GM12878 (cell line): ENCODE results near the gene IL1R2. TPM values are rescaled to one million over a fixed set of nuclear protein-coding genes. Genes with fewer than 3 reads are reported as not detected.

ENCODE experiments used
- ATAC-seq: fragments of 200-7000 bp; cut with Tn5 transposase; 3 replicates; pipeline ENCODE4 v1.9.1; 2020; ENCODE audit warnings: mild to moderate bottlenecking, moderate library complexity
- BruUV-seq: library from RNA; stranded (reverse); fragments of 400-500 nt; replicated peaks from 2 replicates; lab custom pipeline; 2021; lab: Mats Ljungman, UMichigan
- CTCF ChIA-PET: fragments of 300-600 bp; sonication (Branson Sonifier 250); formaldehyde crosslinking; extraction: SDS; loops from one replicate; lab custom pipeline; 2021; ENCODE audit warnings: inconsistent platforms; lab: Yijun Ruan, JAX
- POLR2A ChIA-PET: fragments of 350-600 bp; formaldehyde crosslinking; extraction: SDS; loops from one replicate; lab custom pipeline; 2021; ENCODE audit warnings: inconsistent platforms; lab: Charles Lee
- RAD21 ChIA-PET: fragments of 300-600 bp; sonication (Branson Sonifier 250); formaldehyde crosslinking; loops from one replicate; lab custom pipeline; 2023; ENCODE audit warnings: antibody characterized with exemption; ENCODE audit not compliant: unreplicated experiment; lab: Charles Lee
- SMC1A ChIA-PET: fragments of 300-600 bp; sonication (Branson Sonifier 250); formaldehyde crosslinking; loops from one replicate; lab custom pipeline; 2023; ENCODE audit not compliant: unreplicated experiment, uncharacterized antibody; lab: Charles Lee
- DNase-seq: peaks from one replicate; pipeline ENCODE4 v3.0.0-alpha.2; 2011; ENCODE audit warnings: low read depth, low spot score
- FAIRE-seq: peaks from 3 replicates; lab custom pipeline; 2011; peaks lifted over from hg19 to GRCh38; lab: Jason Lieb, UNC
- H2AFZ ChIP-seq: 2 replicates; pipeline ENCODE4 v1.6.0; 2011; ENCODE audit warnings: low read depth, low read length, control low read depth; ENCODE audit not compliant: control insufficient read depth
- H3K27ac ChIP-seq: 2 replicates; pipeline ENCODE4 v1.5.1; 2011; ENCODE audit warnings: control low read depth; ENCODE audit not compliant: control insufficient read depth, insufficient read depth
- H3K27me3 ChIP-seq, 2 experiments: replicated peaks in 1 of 2; 2 replicates each; pipeline versions ENCODE4 v1.6.0 to v1.6.1; 2011; ENCODE audit warnings: low read length in 1 of 2; ENCODE audit not compliant: control insufficient read depth in 2 of 2, insufficient read depth in 2 of 2
- H3K36me3 ChIP-seq, 2 experiments: 2 replicates each; pipeline ENCODE4 v1.5.1; 2011; ENCODE audit warnings: low read length in 1 of 2; ENCODE audit not compliant: control insufficient read depth in 2 of 2, insufficient read depth in 2 of 2
- H3K4me1 ChIP-seq: 2 replicates; pipeline ENCODE4 v1.6.1; 2011; ENCODE audit warnings: mild to moderate bottlenecking, low read length, moderate library complexity, mixed read lengths; ENCODE audit not compliant: control insufficient read depth, insufficient read depth
- H3K4me2 ChIP-seq: 2 replicates; pipeline ENCODE4 v1.6.0; 2011; ENCODE audit warnings: control low read depth; ENCODE audit not compliant: control insufficient read depth, insufficient read depth
- H3K4me3 ChIP-seq: fragments of 200-600 bp; sonication (generic); 2 replicates; pipeline ENCODE4 v1.5.1; 2016
- H3K79me2 ChIP-seq: 2 replicates; pipeline ENCODE4 v1.6.0; 2011; ENCODE audit warnings: low read length; ENCODE audit not compliant: control insufficient read depth, insufficient read depth
- H3K9ac ChIP-seq: 2 replicates; pipeline ENCODE4 v1.8.0; 2011; ENCODE audit warnings: low read length, control low read depth, mixed read lengths; ENCODE audit not compliant: control insufficient read depth, insufficient read depth
- H3K9me3 ChIP-seq: replicated peaks from 3 replicates; pipeline ENCODE4 v1.5.1; 2011; ENCODE audit warnings: mild to moderate bottlenecking, low read length; ENCODE audit not compliant: control insufficient read depth, insufficient read depth
- H4K20me1 ChIP-seq: 2 replicates; pipeline ENCODE4 v1.6.0; 2011; ENCODE audit not compliant: control insufficient read depth, insufficient read depth
- ASH2L ChIP-seq: fragments of 300-600, 200-600 bp; sonication (generic); IDR thresholded peaks from 2 replicates; pipeline ENCODE4 v1.6.1; 2017; ENCODE audit warnings: low read depth, mild to moderate bottlenecking, borderline replicate concordance
- CBFB ChIP-seq: IDR thresholded peaks from 2 replicates; pipeline ENCODE4 v1.6.1; 2016; ENCODE audit warnings: antibody characterized with exemption, low read depth
- GATAD2B ChIP-seq: fragments of 450-650 bp; conservative IDR thresholded peaks from 2 replicates; pipeline ENCODE4 v1.6.1; 2017; ENCODE audit warnings: low read depth, mild to moderate bottlenecking, moderate library complexity
- REST ChIP-seq: IDR thresholded peaks from 2 replicates; pipeline ENCODE4 v1.6.1; 2012; ENCODE audit warnings: mild to moderate bottlenecking, low read depth, low read length
- SIX5 ChIP-seq: IDR thresholded peaks from 2 replicates; pipeline ENCODE4 v1.6.1; 2011; ENCODE audit warnings: mild to moderate bottlenecking, low read depth, low read length, moderate library complexity; ENCODE audit not compliant: severe bottlenecking
- SMAD1 ChIP-seq: fragments of 450-650 bp; IDR thresholded peaks from 2 replicates; pipeline ENCODE4 v1.6.1; 2018; ENCODE audit warnings: mild to moderate bottlenecking, low read depth; ENCODE audit not compliant: partially characterized antibody
- ZNF687 ChIP-seq: fragments of 450-650 bp; IDR thresholded peaks from 2 replicates; pipeline ENCODE4 v1.6.1; 2017; ENCODE audit warnings: mild to moderate bottlenecking, moderate library complexity
- WGBS: methylation state at CpG from one replicate; pipeline ENCODE4 v1.1.6; 2016; ENCODE audit warnings: low lambda C conversion rate; ENCODE audit not compliant: insufficient replicate concordance, insufficient coverage; ENCODE audit errors: missing lambda C conversion rate; 5-methylcytosine and 5-hydroxymethylcytosine counted together
- in situ Hi-C: fragments of 300-500 bp; cut with MboI; formaldehyde crosslinking; loops from 9 replicates; pipeline ENCODE4 v1.14.3; 2018; ENCODE audit warnings: mixed read lengths
- intact Hi-C: fragments of 100-400 bp; cut with micrococcal nuclease; formaldehyde crosslinking; loops from one replicate; pipeline ENCODE4 v1.14.2; 2022; ENCODE audit not compliant: unreplicated experiment
- polyA plus RNA-seq, 11 experiments: library from polyadenylated mRNA; depleted of rRNA in 4 of 11; unstranded in 6 of 11; stranded (reverse) in 5 of 11; fragments of >200 nt; fragmentation: Nextera tagmentation in 4 of 11; fragmentation: Illumina TruSeq in 1 of 11; extraction: Ambion mirVana in 4 of 11; extraction: Trizol in 1 of 11; gene quantifications; 1 replicate in 1 of 11; 2 replicates in 10 of 11; pipeline versions ENCODE4 v1.2.1 to v1.2.3, GENCODE V29; 2011 to 2016; ENCODE audit warnings: inconsistent platforms in 2 of 11, missing spikeins in 2 of 11, low read depth in 1 of 11
- total RNA-seq, 4 experiments: library from RNA; depleted of rRNA in 3 of 4; stranded (reverse); fragments of >200 nt in 3 of 4; fragmentation: Illumina TruSeq in 1 of 4; extraction: Trizol in 1 of 4; gene quantifications; 2 replicates each; pipeline versions ENCODE4 v1.2.1 to v1.2.3, GENCODE V29; 2013 to 2021

The IL1R2 gene
- total and polyA plus RNA-seq, 10 of the 15 experiments (the other 5 are each of a cell fraction or from before 2014, with no cell fraction given): 0.44 to 6.4 (median 0.62) TPM

- no peak for FAIRE-seq
- BruUV-seq: no TSS peak
- Histone ChIP-seq H3K27me3 (no peaks in the 10 kb centered on the region; a peak in 1 of 4 replicates), H3K4me2 (no peak overlapping the region), H3K36me3 (no peaks in the 10 kb centered on the region), H3K4me1 (peaks cover 3% of the 10 kb centered on the region; the same call in 1 of the 2 replicates), H3K9ac (no peak overlapping the region), H3K4me3 (no peak overlapping the region), H3K9me3 (no peaks in the 10 kb centered on the region), H3K27ac (no peak overlapping the region), H4K20me1 (no peaks in the 10 kb centered on the region), H3K79me2 (no peaks in the 10 kb centered on the region), H2AFZ (no peak overlapping the region)
- no peak for TF ChIP-seq SMAD1
- TF ChIP-seq GATAD2B: no peak; the same call in 1 of the 2 replicates
- TF ChIP-seq CBFB: no peak
- TF ChIP-seq SIX5: no peak
- no peak for TF ChIP-seq ASH2L
- ChIA-PET CTCF (interaction anchor here (0.7 to 14.8 kb wide), 36 partner anchors 8 to 590 kb away, joined by 3 to 168 read pairs (median 6); no protein-coding TSS in a partner anchor), POLR2A (interaction anchor here (1.3 kb wide), 1 partner anchor 18 kb away, joined by 4 read pairs; no protein-coding TSS in a partner anchor), SMC1A (interaction anchor here (0.8 to 5.8 kb wide), 23 partner anchors 8 to 588 kb away, joined by 3 to 119 read pairs (median 6); no protein-coding TSS in a partner anchor), RAD21 (interaction anchor here (0.8 to 5.4 kb wide), 16 partner anchors 9 to 588 kb away, joined by 3 to 124 read pairs (median 6); no protein-coding TSS in a partner anchor)
- intact Hi-C loops (loop anchor here (1.0 to 5.0 kb wide), 2 partner anchors 233 to 440 kb away; no protein-coding TSS in a partner anchor), in situ Hi-C loops (no loop called here)
- WGBS: 29% methylated on average over 11 of the region's 11 CpGs
- ATAC-seq: no peak
- DNase-seq: no peak
These were observed 15.1 kb downstream of the IL1R2 start for GRCh38 chr2:102006886-102007278.

GRCh38 chr2:102008490-102008889, 16.7 kb downstream of the IL1R2 start:
- Histone ChIP-seq H2AFZ (no peak overlapping the region), H3K9ac (no peak overlapping the region), H3K79me2 (no peaks in the 10 kb centered on the region), H3K4me3 (no peak overlapping the region), H3K27ac (no peak overlapping the region), H4K20me1 (no peaks in the 10 kb centered on the region), H3K4me1 (peaks cover 3% of the 10 kb centered on the region; the same call in 1 of the 2 replicates)
- no peak for DNase-seq
- WGBS: 62% methylated on average over 9 of the region's 12 CpGs
- RAD21 ChIA-PET: interaction anchor here (0.9 to 5.4 kb wide), 4 partner anchors 10 to 231 kb away, joined by 3 to 124 read pairs (median 41); no protein-coding TSS in a partner anchor
- BruUV-seq: no TSS peak
- no peak for ATAC-seq
- FAIRE-seq: no peak
- SMC1A ChIA-PET: interaction anchor here (1.1 to 5.8 kb wide), 7 partner anchors 12 to 452 kb away, joined by 3 to 119 read pairs (median 5); partner anchors contain the start of gene IL18R1
- POLR2A ChIA-PET: interaction anchor here (1.0 to 1.1 kb wide), 3 partner anchors 10 to 232 kb away, joined by 3 to 4 read pairs (median 3); no protein-coding TSS in a partner anchor
- CTCF ChIA-PET: interaction anchor here (0.7 to 14.8 kb wide), 8 partner anchors 10 to 293 kb away, joined by 3 to 168 read pairs (median 28); no protein-coding TSS in a partner anchor
- intact Hi-C loops: loop anchor here (5.0 kb wide), 1 partner anchor 439 kb away; no protein-coding TSS in a partner anchor
- TF ChIP-seq REST (no peak), ZNF687 (0 out of 2 replicates have a peak, but pooled peaks have one; percentile 19)
- TF ChIP-seq, all 136 proteins: peak for 1
- no peaks in the 10 kb centered on the region for H3K36me3 ChIP-seq
- no peaks in the 10 kb centered on the region; a peak in 1 of 4 replicates for H3K27me3 ChIP-seq
- peaks cover 4% of the 10 kb centered on the region; the same call in 1 of the 3 replicates for H3K9me3 ChIP-seq
- in situ Hi-C loops: no loop called here
- H3K4me2 ChIP-seq: no peak overlapping the region
